ENCODE results near the gene SLC17A2. TPM values are rescaled to one million over a fixed set of nuclear protein-coding genes. Genes with fewer than 3 reads are reported as not detected.

SLC17A2 gene
- total and polyA plus RNA-seq, 7 experiments from 2014 or later, result 0.15 TPM; not detected in 6

- Histone ChIP-seq H3K27ac (ENCODE audit: low read depth, low read length) (no peak overlapping the region), H3K4me3 (ENCODE audit: low read length) (no peak overlapping the region), H3K27me3 (ENCODE audit: control insufficient read depth in 2 of 2, insufficient read depth in 2 of 2, low read length in 2 of 2) (no peaks in the 10 kb centered on the region), H3K4me1 (ENCODE audit: control insufficient read depth in 2 of 2, insufficient read depth in 2 of 2, low read length in 2 of 2) (no peaks in the 10 kb centered on the region), H3K9me3 (ENCODE audit: control insufficient read depth in 2 of 3, low read length in 3 of 3) (no peaks in the 10 kb centered on the region), H3K36me3 (ENCODE audit: control insufficient read depth in 2 of 3, insufficient read depth in 3 of 3, low read length in 3 of 3) (no peaks in the 10 kb centered on the region)
- intact Hi-C loops (cut with micrococcal nuclease), result no loop called here
- ChIA-PET CTCF (no interaction called here), POLR2A (no interaction called here)
- Mint-ChIP-seq H3K4me3 (no peak overlapping the region), H3K27me3 (peaks cover 0 to 14% (median 3%) of the 10 kb centered on the region in 5 donors), H3K27ac (no peak overlapping the region), H3K9me3 (no peaks in the 10 kb centered on the region), H3K4me1 (no peaks in the 10 kb centered on the region), H3K36me3 (peaks cover 0 to 3% (median 0%) of the 10 kb centered on the region in 5 donors)
- ATAC-seq (no peak), DNase-seq (no peak)
Measured at GRCh38 chr6:25888626-25889025, 41.9 kb downstream of the SLC17A2 start.

- peaks cover 0 to 4% (median 3%) of the 10 kb centered on the region in 5 donors for H3K27me3 Mint-ChIP-seq
- no peaks in the 10 kb centered on the region for H3K4me1 ChIP-seq (ENCODE audit: control insufficient read depth in 2 of 2, insufficient read depth in 2 of 2, low read length in 2 of 2)
- H3K27ac ChIP-seq (ENCODE audit: low read depth, low read length), result no peak overlapping the region
- H3K36me3 Mint-ChIP-seq, result peaks cover 0 to 3% (median 0%) of the 10 kb centered on the region in 5 donors
- H3K36me3 ChIP-seq (ENCODE audit: control insufficient read depth in 2 of 3, insufficient read depth in 3 of 3, low read length in 3 of 3), result no peaks in the 10 kb centered on the region
- no peaks in the 10 kb centered on the region for H3K9me3 Mint-ChIP-seq
- POLR2A ChIA-PET, result interaction anchor here (0.6 kb wide), 1 partner anchor 72 kb away, joined by 3 read pairs; no protein-coding TSS in a partner anchor
- DNase-seq (no peak), ATAC-seq (no peak)
- peaks cover 0 to 11% (median 0%) of the 10 kb centered on the region in 7 donors for H3K4me1 Mint-ChIP-seq
- H3K27ac Mint-ChIP-seq, result no peak overlapping the region
- CTCF ChIA-PET, result interaction anchor here (0.7 kb wide), 1 partner anchor 114 kb away, joined by 3 read pairs; no protein-coding TSS in a partner anchor
- intact Hi-C loops (cut with micrococcal nuclease), result no loop called here
- H3K4me3 Mint-ChIP-seq, result no peak overlapping the region
- no peaks in the 10 kb centered on the region for H3K27me3 ChIP-seq (ENCODE audit: control insufficient read depth in 2 of 2, insufficient read depth in 2 of 2, low read length in 2 of 2)
- no peaks in the 10 kb centered on the region for H3K9me3 ChIP-seq (ENCODE audit: control insufficient read depth in 2 of 3, low read length in 3 of 3)
- H3K4me3 ChIP-seq (ENCODE audit: low read length), result no peak overlapping the region
Measured at GRCh38 chr6:25886066-25886465, 44.4 kb downstream of the SLC17A2 start.

DNA sequence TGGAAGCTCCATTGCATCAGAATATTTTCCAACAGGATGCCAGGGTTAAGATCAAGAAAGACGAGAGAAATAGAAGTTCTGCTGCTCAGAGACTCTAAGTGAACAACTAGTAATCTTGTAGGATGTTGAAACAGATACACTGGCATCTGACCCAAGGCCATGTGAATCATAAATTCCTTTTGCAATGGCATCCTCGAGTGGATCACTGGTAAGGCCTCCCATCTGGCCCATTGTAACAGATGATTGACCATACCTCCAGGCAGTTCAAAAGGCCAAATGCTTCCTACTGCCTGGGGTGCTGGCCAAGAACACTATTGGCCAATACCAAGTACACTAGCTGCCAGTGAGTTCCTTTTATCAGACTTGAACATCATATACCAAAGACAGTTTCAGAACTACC lies 46.5 kb downstream of the SLC17A2 start:
- no peak overlapping the region for H3K4me3 Mint-ChIP-seq
- no peaks in the 10 kb centered on the region for H3K4me1 ChIP-seq (ENCODE audit: control insufficient read depth in 2 of 2, insufficient read depth in 2 of 2, low read length in 2 of 2)
- ChIA-PET CTCF (no interaction called here), POLR2A (no interaction called here)
- peaks cover 0 to 8% (median 3%) of the 10 kb centered on the region in 5 donors for H3K27me3 Mint-ChIP-seq
- no peaks in the 10 kb centered on the region for H3K9me3 ChIP-seq (ENCODE audit: control insufficient read depth in 2 of 3, low read length in 3 of 3)
- intact Hi-C loops (cut with micrococcal nuclease), result loop anchor here (2.0 to 5.0 kb wide), 4 partner anchors 17 to 163 kb away; no protein-coding TSS in a partner anchor
- H3K27me3 ChIP-seq (ENCODE audit: control insufficient read depth in 2 of 2, insufficient read depth in 2 of 2, low read length in 2 of 2), result no peaks in the 10 kb centered on the region
- H3K36me3 ChIP-seq (ENCODE audit: control insufficient read depth in 2 of 3, insufficient read depth in 3 of 3, low read length in 3 of 3), result no peaks in the 10 kb centered on the region
- H3K27ac ChIP-seq (ENCODE audit: low read depth, low read length), result no peak overlapping the region
- H3K9me3 Mint-ChIP-seq, result no peaks in the 10 kb centered on the region
- ATAC-seq (no peak), DNase-seq (no peak)
- peaks cover 0 to 3% (median 0%) of the 10 kb centered on the region in 5 donors for H3K36me3 Mint-ChIP-seq
- H3K4me3 ChIP-seq (ENCODE audit: low read length), result no peak overlapping the region
- peaks cover 0 to 14% (median 0%) of the 10 kb centered on the region in 7 donors for H3K4me1 Mint-ChIP-seq
- no peak overlapping the region for H3K27ac Mint-ChIP-seq

GRCh38 chr6:25883536-25883935 lies 47.0 kb downstream of the SLC17A2 start:
- CTCF ChIA-PET, result no interaction called here
- DNase-seq (no peak), ATAC-seq (no peak)
- Mint-ChIP-seq H3K27ac (no peak overlapping the region), H3K4me3 (no peak overlapping the region), H3K27me3 (peaks cover 0 to 12% (median 2%) of the 10 kb centered on the region in 5 donors), H3K4me1 (peaks cover 0 to 14% (median 0%) of the 10 kb centered on the region in 7 donors), H3K36me3 (peaks cover 0 to 4% (median 0%) of the 10 kb centered on the region in 5 donors), H3K9me3 (no peaks in the 10 kb centered on the region)
- intact Hi-C loops (cut with micrococcal nuclease), result loop anchor here (2.0 to 5.0 kb wide), 4 partner anchors 17 to 163 kb away; no protein-coding TSS in a partner anchor
- Histone ChIP-seq H3K36me3 (ENCODE audit: control insufficient read depth in 2 of 3, insufficient read depth in 3 of 3, low read length in 3 of 3) (no peaks in the 10 kb centered on the region), H3K4me1 (ENCODE audit: control insufficient read depth in 2 of 2, insufficient read depth in 2 of 2, low read length in 2 of 2) (no peaks in the 10 kb centered on the region), H3K27ac (ENCODE audit: low read depth, low read length) (no peak overlapping the region), H3K4me3 (ENCODE audit: low read length) (no peak overlapping the region), H3K9me3 (ENCODE audit: control insufficient read depth in 2 of 3, low read length in 3 of 3) (no peaks in the 10 kb centered on the region), H3K27me3 (ENCODE audit: control insufficient read depth in 2 of 2, insufficient read depth in 2 of 2, low read length in 2 of 2) (no peaks in the 10 kb centered on the region)
- POLR2A ChIA-PET, result no interaction called here

DNA sequence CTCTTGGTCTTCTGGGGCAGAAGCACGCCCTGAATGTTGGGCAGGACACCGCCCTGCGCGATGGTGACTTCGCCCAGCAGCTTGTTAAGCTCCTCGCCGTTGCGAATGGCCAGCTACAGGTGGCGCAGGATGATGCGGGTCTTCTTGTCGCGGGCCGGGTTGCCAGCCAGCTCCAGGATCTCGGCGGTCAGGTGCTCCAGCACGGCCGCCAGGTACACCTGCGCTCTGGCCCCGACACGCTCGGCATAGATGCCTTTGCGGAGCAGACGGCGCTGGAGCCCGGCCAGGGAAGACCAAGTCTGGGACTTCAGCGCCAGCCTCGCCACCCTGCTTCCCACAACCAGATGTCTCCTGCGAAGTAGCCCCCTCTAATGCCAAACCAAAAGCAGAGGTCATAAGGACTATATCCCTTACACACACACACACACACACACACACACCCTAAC lies 48.4 kb downstream of the SLC17A2 start:
- H3K27me3 Mint-ChIP-seq, result peaks cover 0 to 7% (median 0%) of the 10 kb centered on the region in 5 donors
- intact Hi-C loops (cut with micrococcal nuclease), result loop anchor here (1.0 to 5.0 kb wide), 5 partner anchors 15 to 161 kb away; no protein-coding TSS in a partner anchor
- peak in 7 of 9 donors; percentile 10 to 61 (median 35) for DNase-seq
- Histone ChIP-seq H3K4me3 (ENCODE audit: low read length) (peak overlapping the region; percentile 53), H3K27me3 (ENCODE audit: control insufficient read depth in 2 of 2, insufficient read depth in 2 of 2, low read length in 2 of 2) (no peaks in the 10 kb centered on the region), H3K4me1 (ENCODE audit: control insufficient read depth in 2 of 2, insufficient read depth in 2 of 2, low read length in 2 of 2) (no peaks in the 10 kb centered on the region), H3K27ac (ENCODE audit: low read depth, low read length) (no peak overlapping the region), H3K9me3 (ENCODE audit: control insufficient read depth in 2 of 3, low read length in 3 of 3) (no peaks in the 10 kb centered on the region), H3K36me3 (ENCODE audit: control insufficient read depth in 2 of 3, insufficient read depth in 3 of 3, low read length in 3 of 3) (no peaks in the 10 kb centered on the region)
- H3K27ac Mint-ChIP-seq, result peak overlapping the region in 4 of 9 donors; percentile 16 to 60 (median 33)
- ATAC-seq, result peak; percentile 81
- CTCF ChIA-PET, result interaction anchor here (0.7 to 1.0 kb wide), 3 partner anchors 9 to 1780 kb away, joined by 3 to 4 read pairs (median 3); no protein-coding TSS in a partner anchor
- POLR2A ChIA-PET, result interaction anchor here (1.5 kb wide), 1 partner anchor 121 kb away, joined by 6 read pairs; no protein-coding TSS in a partner anchor
- H3K9me3 Mint-ChIP-seq, result no peaks in the 10 kb centered on the region
- H3K4me1 Mint-ChIP-seq, result peaks cover 0 to 14% (median 0%) of the 10 kb centered on the region in 7 donors
- peaks cover 0 to 4% (median 0%) of the 10 kb centered on the region in 5 donors for H3K36me3 Mint-ChIP-seq
- H3K4me3 Mint-ChIP-seq, result peak overlapping the region in 8 of 10 donors; percentile 71 to 88 (median 84)

GRCh38 chr6:25880601-25881000 lies 49.9 kb downstream of the SLC17A2 start:
- CTCF ChIA-PET, result no interaction called here
- intact Hi-C loops (cut with micrococcal nuclease), result loop anchor here in 1 of 2 donors (5.0 kb wide), 1 partner anchor 112 kb away; no protein-coding TSS in a partner anchor
- Histone ChIP-seq H3K27ac (ENCODE audit: low read depth, low read length) (no peak overlapping the region), H3K4me1 (ENCODE audit: control insufficient read depth in 2 of 2, insufficient read depth in 2 of 2, low read length in 2 of 2) (no peaks in the 10 kb centered on the region), H3K4me3 (ENCODE audit: low read length) (no peak overlapping the region), H3K9me3 (ENCODE audit: control insufficient read depth in 2 of 3, low read length in 3 of 3) (no peaks in the 10 kb centered on the region), H3K36me3 (ENCODE audit: control insufficient read depth in 2 of 3, insufficient read depth in 3 of 3, low read length in 3 of 3) (no peaks in the 10 kb centered on the region), H3K27me3 (ENCODE audit: control insufficient read depth in 2 of 2, insufficient read depth in 2 of 2, low read length in 2 of 2) (no peaks in the 10 kb centered on the region)
- Mint-ChIP-seq H3K4me3 (no peak overlapping the region), H3K9me3 (no peaks in the 10 kb centered on the region), H3K27me3 (peaks cover 0 to 7% (median 0%) of the 10 kb centered on the region in 5 donors), H3K36me3 (peaks cover 0 to 4% (median 0%) of the 10 kb centered on the region in 5 donors), H3K27ac (no peak overlapping the region), H3K4me1 (peaks cover 0 to 27% (median under 1%) of the 10 kb centered on the region in 7 donors)
- POLR2A ChIA-PET, result no interaction called here
- ATAC-seq (no peak), DNase-seq (no peak)
